ENCODE results near the gene PTPN7. TPM values are rescaled to one million over a fixed set of nuclear protein-coding genes. Genes with fewer than 3 reads are reported as not detected.

The PTPN7 gene
- total RNA-seq, 4 donors from 2014 or later: 2.9 to 14.4 (median 4.6) TPM

GRCh38 chr1:202105571-202106339, 54.6 kb downstream of the PTPN7 start:
- no peak for ATAC-seq (ENCODE audit: low FRiP score)
- TF ChIP-seq CTCF (IDR thresholded peaks at IDR 0.05): no peak
- no peak for DNase-seq (ENCODE audit: low spot score)

- TF ChIP-seq CTCF (IDR thresholded peaks at IDR 0.05): no peak
- no peak for ATAC-seq (ENCODE audit: low FRiP score)
- DNase-seq (ENCODE audit: low spot score): no peak
Measured at GRCh38 chr1:202104073-202104472, 56.3 kb downstream of the PTPN7 start.

- no peak for TF ChIP-seq CTCF (IDR thresholded peaks at IDR 0.05)
- no peak for DNase-seq (ENCODE audit: low spot score)
- ATAC-seq (ENCODE audit: low FRiP score): no peak
Measured at GRCh38 chr1:202101184-202101583, 59.2 kb downstream of the PTPN7 start.

Other genes with a start within 250 kb of the PTPN7 start
- gene LMOD1, start 214.1 kb downstream of the PTPN7 start, total RNA-seq: 100 to 1,000 TPM in 1 of 4 donors, 10 to 100 TPM in 3; 30.2 to 124 (median 35.8) TPM
- 10 to 100 TPM; 19.7 to 55.4 (median 38.4) TPM for gene TIMM17A, start 205.1 kb downstream of the PTPN7 start, total RNA-seq
- 10 to 100 TPM; 37.2 to 77.6 (median 45.8) TPM for gene RNPEP, start 178.0 kb downstream of the PTPN7 start, total RNA-seq
- 10 to 100 TPM in 1 of 4 donors, 1 to 10 TPM in 1, under 1 TPM in 2; 0.47 to 23.0 (median 1.8) TPM for gene ELF3, start 150.0 kb downstream of the PTPN7 start, total RNA-seq
- gene GPR37L1, start 37.7 kb downstream of the PTPN7 start, total RNA-seq: under 1 TPM in 1 of 4 donors, not detected in 3; 0.16 TPM
- 10 to 100 TPM; 31.1 to 61.8 (median 43.0) TPM for gene ARL8A, start 15.9 kb downstream of the PTPN7 start, total RNA-seq
- gene LGR6, start 33.2 kb upstream of the PTPN7 start, total RNA-seq: under 1 TPM in 2 of 4 donors, not detected in 2; 0.28 to 0.32 TPM
- gene UBE2T, start 181.3 kb upstream of the PTPN7 start, total RNA-seq: 1 to 10 TPM; 2.3 to 5.2 (median 3.2) TPM
- gene PPP1R12B, start 188.1 kb upstream of the PTPN7 start, total RNA-seq: 10 to 100 TPM; 44.5 to 92.1 (median 53.7) TPM